ENCODE data around the gene SLCO3A1.

- TF ChIP-seq CTCF (conservative IDR thresholded peaks at IDR 0.05; ENCODE audit: low read length) (no peak), EZH2phosphoT487 (IDR thresholded peaks at IDR 0.05; ENCODE audit: borderline replicate concordance, low read depth, low read length) (no peak)
Observed at GRCh38 chr15:92123962-92124656, 270.6 kb downstream of the SLCO3A1 start.
